OCI-LY3 (cell line): ENCODE results near the gene IPO5.
A peak's percentile ranks its signal among the peaks of the same experiment; 100 is the strongest.
"Not testable (repeated sequence)": the region's sequence is repeated elsewhere in the genome, so short reads cannot be mapped to it uniquely, and the experiment has no call there.

Experiments
- H2AFZ ChIP-seq: fragments of 200-600, 300-600 bp; shearing (Covaris generic); 2 replicates; pipeline ENCODE4 v1.6.0; 2014; ENCODE audit warnings: antibody characterized with exemption, low read depth, low read length
- H3K27ac ChIP-seq: fragments of 200-600, 300-600 bp; sonication (generic); 2 replicates; pipeline ENCODE4 v1.5.1; 2014; ENCODE audit warnings: mild to moderate bottlenecking, low read length, moderate library complexity, mixed read lengths
- H3K27me3 ChIP-seq: fragments of 200-600, 300-600 bp; sonication (generic); 2 replicates; pipeline ENCODE4 v1.6.1; 2014; ENCODE audit warnings: low read depth, low read length, mixed read lengths
- H3K36me3 ChIP-seq: fragments of 200-600, 300-600 bp; sonication (generic); replicated peaks from 2 replicates; pipeline ENCODE3; 2014; ENCODE audit warnings: low read depth, low read length, mixed read lengths
- H3K4me1 ChIP-seq: fragments of 300-600, 200-600 bp; sonication (generic); 2 replicates; pipeline ENCODE4 v1.6.1; 2014; ENCODE audit warnings: low read length, mixed read lengths
- H3K4me2 ChIP-seq: fragments of 200-600, 300-600 bp; sonication (generic); 2 replicates; pipeline ENCODE4 v1.6.1; 2014; ENCODE audit warnings: low read length, mixed read lengths
- H3K4me3 ChIP-seq: fragments of 300-600, 200-600 bp; sonication (generic); 2 replicates; pipeline ENCODE4 v1.5.1; 2014; ENCODE audit warnings: antibody characterized with exemption, mild to moderate bottlenecking, low read length, moderate library complexity
- H3K79me2 ChIP-seq: fragments of 300-600, 200-600 bp; shearing (Covaris generic); 2 replicates; pipeline ENCODE4 v1.6.1; 2014; ENCODE audit warnings: mild to moderate bottlenecking, low read length, mixed read lengths
- H3K9ac ChIP-seq: fragments of 300-600, 200-600 bp; shearing (Covaris generic); 2 replicates; pipeline ENCODE4 v1.6.0; 2014; ENCODE audit warnings: mild to moderate bottlenecking, low read length, moderate library complexity
- H3K9me3 ChIP-seq: fragments of 200-600, 300-600 bp; shearing (Covaris generic); 2 replicates; pipeline ENCODE4 v1.6.1; 2014; ENCODE audit warnings: low read length, mixed read lengths; ENCODE audit not compliant: insufficient read depth
- H4K20me1 ChIP-seq: fragments of 200-600, 300-600 bp; sonication (generic); 2 replicates; pipeline ENCODE4 v1.6.1; 2016; ENCODE audit warnings: low read length, mixed read lengths; ENCODE audit not compliant: insufficient read depth
- CTCF ChIP-seq: fragments of 200-600, 300-600 bp; sonication (generic); IDR thresholded peaks from 2 replicates; pipeline ENCODE4 v1.5.1; 2014; ENCODE audit warnings: antibody characterized with exemption, low read length, low read depth
- EZH2phosphoT487 ChIP-seq: fragments of 200-600 bp; shearing (Covaris generic); IDR thresholded peaks from 2 replicates; pipeline ENCODE4 v1.6.1; 2018; ENCODE audit warnings: antibody characterized with exemption, mixed run types, low read depth

The IPO5 gene

GRCh38 chr13:97982286-97982685, 28.8 kb downstream of the IPO5 start:
- TF ChIP-seq CTCF, result no peak
- Histone ChIP-seq H3K36me3 (peaks cover 50% of the 10 kb centered on the region), H3K4me3 (no peak overlapping the region), H2AFZ (no peak overlapping the region), H3K27me3 (no peaks in the 10 kb centered on the region), H3K4me1 (peaks cover 43% of the 10 kb centered on the region), H4K20me1 (peaks cover 44% of the 10 kb centered on the region), H3K9me3 (no peaks in the 10 kb centered on the region), H3K27ac (no peak overlapping the region), H3K79me2 (peaks cover 71% of the 10 kb centered on the region), H3K9ac (no peak overlapping the region), H3K4me2 (no peak overlapping the region)

GRCh38 chr13:97986835-97987234, 33.4 kb downstream of the IPO5 start:
- H3K27me3 ChIP-seq, result no peaks in the 10 kb centered on the region
- H2AFZ ChIP-seq, result no peak overlapping the region
- H3K36me3 ChIP-seq, result peaks cover 80% of the 10 kb centered on the region
- H4K20me1 ChIP-seq, result peaks cover 9% of the 10 kb centered on the region
- TF ChIP-seq CTCF (no peak), EZH2phosphoT487 (no peak)
- peak overlapping the region; percentile 40 for H3K27ac ChIP-seq
- H3K4me1 ChIP-seq, result peaks cover 15% of the 10 kb centered on the region
- peak overlapping the region; percentile 21; the same call in 1 of the 2 replicates for H3K4me2 ChIP-seq
- no peak overlapping the region for H3K4me3 ChIP-seq
- H3K9ac ChIP-seq, result no peak overlapping the region
- H3K9me3 ChIP-seq, result no peaks in the 10 kb centered on the region
- H3K79me2 ChIP-seq, result peaks cover 28% of the 10 kb centered on the region

- Histone ChIP-seq H3K27ac (no peak overlapping the region), H3K9ac (no peak overlapping the region), H3K79me2 (no peaks in the 10 kb centered on the region), H2AFZ (no peak overlapping the region), H3K4me3 (no peak overlapping the region), H3K4me2 (no peak overlapping the region), H3K4me1 (no peaks in the 10 kb centered on the region), H3K36me3 (peaks cover 64% of the 10 kb centered on the region), H4K20me1 (no peaks in the 10 kb centered on the region), H3K27me3 (no peaks in the 10 kb centered on the region), H3K9me3 (no peaks in the 10 kb centered on the region)
- no peak for TF ChIP-seq CTCF
- TF ChIP-seq EZH2phosphoT487, result no peak
Measured at GRCh38 chr13:97999653-98000052, 46.2 kb downstream of the IPO5 start.

GRCh38 chr13:98004107-98004506, 50.6 kb downstream of the IPO5 start:
- H3K36me3 ChIP-seq, result peaks cover 71% of the 10 kb centered on the region
- no peak for TF ChIP-seq EZH2phosphoT487
- no peak for TF ChIP-seq CTCF

GRCh38 chr13:98004997-98005396, 51.5 kb downstream of the IPO5 start:
- H3K79me2 ChIP-seq, H2AFZ ChIP-seq, H3K27me3 ChIP-seq, H3K9me3 ChIP-seq, H3K27ac ChIP-seq, H3K9ac ChIP-seq, H3K4me1 ChIP-seq, H4K20me1 ChIP-seq, H3K4me2 ChIP-seq, H3K4me3 ChIP-seq: not testable (repeated sequence)
- H3K36me3 ChIP-seq, result peaks cover 71% of the 10 kb centered on the region

More at GRCh38 chr13:98004107-98004506, 50.6 kb downstream of the IPO5 start:
- Histone ChIP-seq H3K4me2 (no peak overlapping the region), H4K20me1 (no peaks in the 10 kb centered on the region), H3K27ac (no peak overlapping the region), H3K9ac (no peak overlapping the region), H3K4me3 (no peak overlapping the region), H3K9me3 (no peaks in the 10 kb centered on the region), H3K27me3 (no peaks in the 10 kb centered on the region), H3K79me2 (no peaks in the 10 kb centered on the region), H2AFZ (no peak overlapping the region), H3K4me1 (no peaks in the 10 kb centered on the region)
